HL-60/S4 (cell line): ENCODE measurements around the gene FCGR1A.
"Not testable (repeated sequence)": the region's sequence is repeated elsewhere in the genome, so short reads cannot be mapped to it uniquely, and the experiment has no call there.

ENCODE experiments used
- in situ Hi-C: fragments of 300-500 bp; cut with MboI; formaldehyde crosslinking; loops from 2 replicates; pipeline ENCODE4 v1.14.3; 2022; ENCODE audit warnings: low sequenced_read_pairs

FCGR1A gene

DNA sequence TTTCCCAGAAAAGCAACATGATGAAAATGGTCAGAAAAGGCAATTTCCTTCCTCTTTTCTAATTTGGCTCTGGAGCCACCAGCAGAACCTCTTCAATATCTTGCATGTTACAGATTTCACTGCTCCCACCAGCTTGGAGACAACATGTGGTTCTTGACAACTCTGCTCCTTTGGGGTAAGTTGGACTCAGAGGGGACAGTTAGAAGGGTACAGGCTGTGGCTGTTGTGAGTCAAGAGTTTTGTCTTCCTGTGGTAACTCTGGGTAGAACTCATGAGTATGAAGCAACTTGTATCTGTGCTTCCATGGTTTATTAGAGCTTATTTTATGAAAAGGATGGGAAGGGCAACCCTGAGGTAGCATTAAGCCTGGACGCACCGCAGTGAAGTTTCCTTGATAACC lies at the start of gene FCGR1A:
FCGR1A (plus strand) TSS at position 95 of the 400 bp plus-strand sequence; CDS start at position 145, 50 bp downstream.
- in situ Hi-C loops, result not testable (repeated sequence)

GRCh38 chr1:149732781-149733180 lies 49.7 kb upstream of the FCGR1A start:
- in situ Hi-C loops, result not testable (repeated sequence)

GRCh38 chr1:149734692-149735091 lies 47.8 kb upstream of the FCGR1A start:
- in situ Hi-C loops, result not testable (repeated sequence)

DNA sequence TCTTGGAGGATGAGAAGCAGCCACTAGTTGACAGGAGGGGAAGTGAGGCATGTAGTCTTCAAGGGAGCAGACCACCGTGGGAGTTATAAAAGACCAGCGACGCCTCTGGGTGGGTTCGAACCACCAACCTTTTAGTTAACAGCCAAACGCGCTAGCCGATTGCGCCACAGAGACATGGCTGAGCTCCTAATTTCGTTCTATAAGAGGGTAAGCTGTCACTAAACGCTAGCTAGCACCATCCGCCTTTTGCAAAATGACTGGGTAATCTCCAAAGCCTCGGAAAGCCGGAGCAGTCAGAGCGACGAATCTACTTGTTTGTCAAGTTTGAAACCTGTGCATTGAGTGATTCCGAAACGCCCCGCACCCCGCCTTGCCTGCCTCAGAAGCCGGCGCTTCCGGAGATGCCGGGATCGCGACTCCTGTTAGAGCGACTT lies 42.3 kb upstream of the FCGR1A start:
- in situ Hi-C loops, result not testable (repeated sequence)

GRCh38 chr1:149740590-149741230 lies 41.8 kb upstream of the FCGR1A start:
- in situ Hi-C loops, result not testable (repeated sequence)

GRCh38 chr1:149741914-149742313 lies 40.6 kb upstream of the FCGR1A start:
- in situ Hi-C loops, result not testable (repeated sequence)

DNA sequence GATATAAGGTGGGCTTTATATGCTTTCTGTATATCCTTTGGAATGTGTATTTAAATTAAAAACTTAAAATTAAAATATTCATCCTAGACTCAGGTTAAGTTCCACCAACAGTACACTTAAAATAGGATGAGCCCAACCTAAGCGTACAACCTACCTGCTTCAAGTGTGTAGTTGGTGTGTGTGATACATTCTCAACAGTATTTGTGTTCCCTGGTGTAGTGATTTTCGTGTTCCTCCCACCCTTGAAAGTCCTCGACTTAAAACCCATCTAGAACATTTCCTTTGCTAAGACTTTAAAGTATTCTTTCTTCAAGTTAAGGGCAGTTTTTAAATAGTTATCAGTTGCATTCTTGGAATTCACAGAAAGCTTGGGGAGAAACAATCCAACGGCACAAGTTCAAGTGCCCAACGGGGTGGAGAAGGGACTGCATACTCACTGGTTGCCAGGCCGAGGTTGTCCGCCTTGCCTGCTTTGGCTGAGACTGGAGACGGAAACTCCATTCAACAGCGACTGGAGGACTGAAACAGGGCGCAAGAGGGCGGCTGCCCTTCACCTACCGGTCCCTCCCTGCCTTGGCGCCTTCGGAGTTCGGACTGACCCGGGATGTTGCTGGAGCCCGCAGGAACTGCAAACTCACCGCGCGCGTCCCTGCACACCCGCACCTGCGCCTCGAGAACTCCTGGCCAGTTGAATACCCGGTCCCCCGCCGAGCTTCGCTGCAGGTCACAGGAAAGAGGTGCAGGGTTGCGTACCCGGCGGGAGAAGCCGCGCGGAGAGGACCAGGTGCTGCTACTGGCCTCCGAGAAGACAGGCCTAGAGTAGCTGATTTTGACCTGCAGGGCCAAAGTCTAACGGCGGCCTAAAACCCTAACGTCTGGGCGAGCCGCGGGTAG lies 35.8 kb upstream of the FCGR1A start:
- in situ Hi-C loops, result not testable (repeated sequence)

DNA sequence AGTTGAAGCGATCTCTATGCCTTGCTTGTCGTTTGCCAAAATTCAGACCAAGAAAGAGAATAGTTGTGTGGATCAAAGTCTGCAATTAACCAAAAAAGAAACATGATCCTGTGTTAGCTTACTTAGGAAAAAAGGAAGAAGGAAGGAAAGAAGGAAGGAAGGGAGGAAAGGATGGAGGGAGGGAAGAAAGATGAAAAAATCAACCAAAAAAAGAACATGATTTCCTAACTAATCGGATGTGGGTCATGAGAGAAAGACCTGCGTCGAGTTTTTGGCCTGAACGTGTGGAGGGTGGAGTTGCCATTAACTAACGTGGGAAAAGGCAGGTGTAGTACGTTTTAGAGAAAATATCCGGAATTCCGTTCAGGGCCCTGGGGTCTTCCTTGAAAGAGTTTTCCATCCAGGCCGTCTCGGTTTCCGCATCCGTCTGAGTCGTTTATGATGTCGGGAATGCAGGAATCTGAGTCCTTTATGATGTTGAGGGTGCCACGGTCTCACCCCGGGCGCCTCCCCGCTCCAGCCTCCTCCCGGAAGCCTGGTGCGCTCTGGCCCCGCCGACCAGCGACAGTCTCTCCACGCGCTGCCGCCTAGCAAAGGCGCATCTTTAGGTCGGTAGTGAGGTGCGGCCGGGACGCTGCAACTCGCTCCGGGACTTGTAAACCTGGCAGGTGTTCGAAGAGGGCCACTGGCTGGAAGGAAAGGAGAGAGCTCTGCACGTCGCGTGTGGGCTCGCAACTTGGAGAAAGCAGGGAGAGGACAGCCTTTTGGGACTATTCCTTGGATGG lies 34.9 kb upstream of the FCGR1A start:
- in situ Hi-C loops, result not testable (repeated sequence)

GRCh38 chr1:149748144-149748500 lies 34.4 kb upstream of the FCGR1A start:
- in situ Hi-C loops, result not testable (repeated sequence)

GRCh38 chr1:149750562-149750961 lies 31.9 kb upstream of the FCGR1A start:
- in situ Hi-C loops, result not testable (repeated sequence)

DNA sequence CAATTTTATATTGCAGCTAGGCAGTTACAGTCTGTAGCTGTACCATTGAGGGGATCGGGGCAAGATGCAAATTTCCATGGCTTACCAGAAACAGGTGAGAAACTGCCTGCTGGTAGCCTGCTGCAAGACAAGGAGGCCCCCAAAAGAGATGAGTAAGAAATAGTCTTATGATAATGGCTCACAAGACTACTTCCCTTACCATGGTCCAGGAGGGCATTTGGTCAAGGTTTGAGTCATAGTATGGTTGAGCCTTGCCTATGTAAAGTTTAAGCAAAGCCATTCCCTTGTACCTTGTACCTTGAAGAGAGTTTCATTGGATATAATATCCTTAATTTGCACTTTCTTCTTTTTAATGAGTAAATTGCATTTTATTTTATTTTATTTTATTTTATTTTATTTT lies 30.3 kb upstream of the FCGR1A start:
- in situ Hi-C loops, result not testable (repeated sequence)

DNA sequence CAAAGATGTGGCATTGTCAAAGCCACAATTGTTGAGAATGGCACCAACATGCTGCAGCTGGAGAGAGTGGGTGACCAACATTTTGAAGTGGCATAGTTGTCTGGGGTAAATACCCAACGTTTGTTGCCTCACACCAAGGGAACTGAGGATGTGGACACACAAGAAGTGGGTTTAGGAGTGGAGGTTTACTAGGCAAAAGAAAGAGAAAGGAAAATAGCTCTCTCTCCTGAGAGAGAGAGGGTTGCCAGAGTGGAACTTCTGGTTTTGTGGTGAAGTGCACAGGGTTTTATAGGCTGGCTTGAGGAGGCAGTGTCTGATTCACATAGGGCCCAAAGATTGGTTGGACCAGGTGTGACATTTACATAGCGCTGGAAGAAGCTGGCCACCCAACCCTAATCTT lies 29.0 kb upstream of the FCGR1A start:
- in situ Hi-C loops, result not testable (repeated sequence)

DNA sequence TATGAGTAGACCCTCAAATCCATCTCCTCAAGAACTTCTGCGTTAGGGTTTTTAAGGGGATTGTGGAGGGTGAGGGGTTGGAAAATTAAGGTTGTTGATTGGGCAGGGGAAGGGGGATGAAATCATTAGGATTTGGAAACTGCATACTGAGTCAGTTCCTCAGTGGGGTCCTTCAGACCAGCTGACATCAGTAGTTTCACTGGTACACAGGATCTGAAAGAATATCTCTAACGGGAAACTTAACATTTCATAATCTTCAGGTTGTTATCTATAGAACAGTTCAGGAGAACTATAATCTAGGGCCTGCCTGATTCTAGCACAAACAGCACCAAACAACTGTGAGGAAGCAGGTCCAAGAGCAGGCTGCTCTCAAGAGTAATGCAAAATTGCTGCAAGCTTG lies 27.2 kb upstream of the FCGR1A start:
- in situ Hi-C loops, result not testable (repeated sequence)

DNA sequence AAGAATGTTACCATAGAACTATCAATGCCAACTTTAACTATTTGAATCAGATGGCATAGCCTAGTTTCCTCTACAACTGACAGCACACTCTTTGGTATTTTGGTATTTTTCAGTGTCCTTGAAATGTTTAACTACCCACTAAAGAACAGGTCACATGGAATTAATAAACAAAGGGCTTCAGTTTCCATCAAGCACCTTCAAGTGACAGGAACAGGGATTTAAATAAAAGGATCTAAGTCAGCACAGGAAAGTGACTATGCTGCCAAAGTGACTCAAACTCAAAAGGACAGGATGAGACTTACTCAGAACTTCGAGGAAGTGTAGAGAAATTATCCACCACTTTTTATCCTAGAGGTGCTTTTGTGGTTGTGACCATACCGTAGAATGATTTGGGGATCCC lies 20.2 kb upstream of the FCGR1A start:
- in situ Hi-C loops, result not testable (repeated sequence)

GRCh38 chr1:149764087-149764800 lies 18.2 kb upstream of the FCGR1A start:
- in situ Hi-C loops, result not testable (repeated sequence)

- in situ Hi-C loops, result not testable (repeated sequence)
These were observed 16.3 kb upstream of the FCGR1A start for GRCh38 chr1:149766241-149766640.

DNA sequence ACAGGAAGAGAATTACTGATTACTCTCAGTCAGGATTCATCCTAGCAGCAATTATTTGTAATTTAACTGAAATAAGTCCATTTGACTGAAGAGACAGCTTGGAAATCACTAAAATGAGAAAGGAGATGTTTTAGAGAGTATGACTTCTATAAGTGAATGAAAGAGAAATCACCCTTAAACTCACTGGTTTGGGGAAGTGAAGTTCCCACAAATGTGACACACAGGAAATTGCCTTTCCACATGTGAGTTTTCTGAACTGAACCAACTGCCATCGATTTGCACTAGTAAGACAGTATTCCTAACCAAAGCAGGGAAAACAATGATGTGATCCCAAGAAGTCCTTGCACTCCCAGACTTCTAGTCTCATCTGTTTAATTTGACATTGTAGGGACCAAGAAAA lies 13.3 kb upstream of the FCGR1A start:
- in situ Hi-C loops, result not testable (repeated sequence)

DNA sequence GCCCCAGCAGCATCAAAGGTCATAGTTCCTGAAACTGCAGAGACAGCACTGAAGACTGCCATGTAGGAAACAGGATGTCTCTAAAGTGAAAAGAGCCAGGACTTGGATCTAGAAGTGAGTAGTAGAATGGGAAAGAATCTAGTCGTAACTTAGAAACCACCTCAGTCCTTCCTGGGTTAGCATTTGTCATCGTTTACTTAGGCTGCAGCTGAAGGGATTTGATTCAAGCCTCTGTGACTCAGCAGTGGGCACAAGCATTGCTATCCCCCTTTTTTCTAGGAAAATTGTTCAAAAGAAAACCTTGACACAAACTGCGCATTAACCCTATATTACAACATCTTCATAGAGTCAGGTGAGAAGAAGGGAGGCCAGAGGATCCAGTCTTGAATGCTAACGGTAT lies 11.8 kb upstream of the FCGR1A start:
- in situ Hi-C loops, result not testable (repeated sequence)

DNA sequence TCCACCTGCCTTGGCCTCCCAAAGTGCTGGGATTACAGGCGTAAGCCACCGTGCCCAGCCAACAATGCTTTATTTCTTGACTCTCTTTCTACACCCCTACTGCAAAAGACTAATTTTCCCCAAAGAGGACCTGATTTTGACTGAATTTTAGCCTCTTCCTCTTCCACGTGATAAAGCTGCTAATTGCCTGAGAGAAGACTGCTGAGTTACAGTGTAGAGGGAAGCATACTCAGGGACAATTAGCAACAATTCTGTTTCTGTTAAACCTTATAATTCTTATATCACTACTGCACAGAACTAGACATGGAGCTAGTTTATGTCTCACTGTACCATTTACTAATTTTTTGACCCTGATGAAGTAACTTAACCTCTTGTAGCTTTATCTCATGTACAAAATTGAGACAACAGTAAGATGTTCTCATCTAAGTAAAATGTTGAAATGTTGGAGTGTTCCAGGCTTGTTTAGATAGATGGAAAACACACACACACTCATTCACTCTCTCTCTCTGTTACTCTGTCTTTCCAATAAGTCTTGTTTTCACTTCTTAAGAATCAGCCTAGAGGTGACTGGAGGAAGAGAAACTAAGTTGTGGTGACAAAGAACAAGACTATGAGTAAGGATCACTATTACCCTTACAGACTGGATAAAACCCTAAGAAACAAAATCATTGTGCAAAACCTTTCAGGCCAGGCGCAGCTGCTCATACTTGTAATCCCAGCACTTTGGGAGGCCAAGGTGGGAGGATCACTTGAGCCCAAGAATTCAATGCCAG lies 10.7 kb upstream of the FCGR1A start:
- in situ Hi-C loops, result not testable (repeated sequence)
